ENCODE data around the gene SLC37A1. TPM values are rescaled to one million over a fixed set of nuclear protein-coding genes. Genes with fewer than 3 reads are reported as not detected.

SLC37A1 gene
- total RNA-seq, 1 experiment from 2014 or later = 37.7 TPM

DNA sequence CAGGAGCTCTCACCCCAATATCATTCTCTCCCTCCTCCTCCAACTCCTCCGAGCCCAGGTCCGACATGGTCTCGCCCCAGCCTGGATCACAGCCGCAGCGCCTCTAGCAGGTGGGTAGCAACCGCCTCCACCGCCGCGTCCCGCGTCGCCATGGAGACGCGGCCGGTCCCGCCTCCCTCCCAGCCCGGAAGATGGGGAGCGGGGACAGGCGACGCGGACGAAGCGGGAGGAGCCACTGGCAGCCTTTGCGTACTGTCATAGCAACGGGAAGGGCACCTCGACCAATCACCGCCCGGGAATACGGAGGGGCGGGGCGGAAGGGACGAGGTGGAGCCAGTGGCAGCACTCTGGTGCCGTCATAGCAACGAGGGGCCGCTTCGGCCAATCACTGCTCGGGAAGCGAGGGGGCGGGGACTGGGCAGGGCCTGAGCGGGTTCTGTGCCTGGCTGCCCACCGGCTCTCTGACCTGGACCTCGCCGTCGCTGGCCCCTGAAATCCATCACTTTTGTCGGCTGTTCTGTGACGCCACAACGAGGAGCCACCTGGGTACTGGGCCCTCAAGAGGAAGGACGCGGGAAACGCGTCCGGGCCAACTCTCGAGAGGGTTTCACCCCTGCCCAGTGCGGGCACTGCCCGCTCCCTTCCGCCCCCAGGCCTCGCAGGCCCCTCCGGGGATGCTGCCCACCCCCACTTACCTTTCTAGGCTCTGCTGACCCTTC lies 17.4 kb upstream of the SLC37A1 start, which contains the start of gene RSPH1:
RSPH1 (minus strand) TSS at position 105 of the 719 bp plus-strand sequence; CDS start at position 67, 38 bp downstream.
- no peak within 1 kb of the TSS for H2BK20ac ChIP-seq (ENCODE audit: low read depth, low read length, poor library complexity, severe bottlenecking)
- Mint-ChIP-seq H3K9me3 (no peaks in the 10 kb centered on the region), H3K4me3 (peak within 1 kb of the TSS; percentile 83 to 91), H3K36me3 (ENCODE audit: insufficient read depth in 1 of 3, low read depth in 3 of 3) (no peaks in the 10 kb centered on the region), H3K4me1 (peaks cover 21 to 29% of the 10 kb centered on the region in 2 experiments), H3K27me3 (ENCODE audit: low read depth) (peaks cover 8% of the 10 kb centered on the region), H3K27ac (peak within 1 kb of the TSS; percentile 60 to 96 (median 73))
- no peak within 1 kb of the TSS for H2BK120ac ChIP-seq (ENCODE audit: low read depth, low read length, poor library complexity, severe bottlenecking)
- no peak within 1 kb of the TSS for H2AFZ ChIP-seq (ENCODE audit: low read length)
- H3K79me1 ChIP-seq (ENCODE audit: insufficient read depth, low read depth, low read length, poor library complexity, severe bottlenecking) = no peaks in the 10 kb centered on the region
- no peaks in the 10 kb centered on the region; the same call in 1 of the 2 replicates for H3K4me1 ChIP-seq (ENCODE audit: insufficient read depth, low read length)
- H3K9ac ChIP-seq (ENCODE audit: extremely low read depth, insufficient read length, low read length) = peak within 1 kb of the TSS; percentile 77
- peak within 1 kb of the TSS; percentile 28 for H2BK12ac ChIP-seq (ENCODE audit: insufficient read length, low read depth, low read length)
- DNase-seq = peak; percentile 100
- peak within 1 kb of the TSS; percentile 47 for H4K8ac ChIP-seq (replicated peaks; ENCODE audit: insufficient read length, low read depth, low read length)
- H4K5ac ChIP-seq (ENCODE audit: insufficient read length, low read depth, low read length) = no peak within 1 kb of the TSS
- H3K23me2 ChIP-seq (ENCODE audit: insufficient read length, low read depth, low read length, poor library complexity, severe bottlenecking) = peaks cover 12% of the 10 kb centered on the region
- H3K23ac ChIP-seq (ENCODE audit: insufficient read length, low read depth, low read length) = no peak within 1 kb of the TSS
- H3K9me3 ChIP-seq (ENCODE audit: control insufficient read depth, low read depth, low read length) = no peaks in the 10 kb centered on the region
- H3K18ac ChIP-seq (ENCODE audit: insufficient read length, low read depth, low read length) = peak within 1 kb of the TSS; percentile 66
- peak within 1 kb of the TSS; percentile 96 for H3K4me2 ChIP-seq (ENCODE audit: insufficient read depth, insufficient read length, low read length)
- no peaks in the 10 kb centered on the region for H3K79me2 ChIP-seq (ENCODE audit: insufficient read depth, low read length)
- no peak within 1 kb of the TSS for H3T11ph ChIP-seq (ENCODE audit: low read length)
- no peaks in the 10 kb centered on the region for H4K20me1 ChIP-seq (ENCODE audit: control insufficient read depth, insufficient read depth, insufficient read length)
- TF ChIP-seq, protein P1, sequence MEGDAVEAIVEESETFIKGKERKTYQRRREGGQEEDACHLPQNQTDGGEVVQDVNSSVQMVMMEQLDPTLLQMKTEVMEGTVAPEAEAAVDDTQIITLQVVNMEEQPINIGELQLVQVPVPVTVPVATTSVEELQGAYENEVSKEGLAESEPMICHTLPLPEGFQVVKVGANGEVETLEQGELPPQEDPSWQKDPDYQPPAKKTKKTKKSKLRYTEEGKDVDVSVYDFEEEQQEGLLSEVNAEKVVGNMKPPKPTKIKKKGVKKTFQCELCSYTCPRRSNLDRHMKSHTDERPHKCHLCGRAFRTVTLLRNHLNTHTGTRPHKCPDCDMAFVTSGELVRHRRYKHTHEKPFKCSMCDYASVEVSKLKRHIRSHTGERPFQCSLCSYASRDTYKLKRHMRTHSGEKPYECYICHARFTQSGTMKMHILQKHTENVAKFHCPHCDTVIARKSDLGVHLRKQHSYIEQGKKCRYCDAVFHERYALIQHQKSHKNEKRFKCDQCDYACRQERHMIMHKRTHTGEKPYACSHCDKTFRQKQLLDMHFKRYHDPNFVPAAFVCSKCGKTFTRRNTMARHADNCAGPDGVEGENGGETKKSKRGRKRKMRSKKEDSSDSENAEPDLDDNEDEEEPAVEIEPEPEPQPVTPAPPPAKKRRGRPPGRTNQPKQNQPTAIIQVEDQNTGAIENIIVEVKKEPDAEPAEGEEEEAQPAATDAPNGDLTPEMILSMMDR (conservative IDR thresholded peaks at IDR 0.05) = no peak
- no CpG with 5 or more reads among the region's 58 CpGs for WGBS (ENCODE audit: extremely low coverage, insufficient read length, low lambda C conversion rate)
- H2BK5ac ChIP-seq (ENCODE audit: insufficient read length, low read length) = no peak within 1 kb of the TSS
- H2AK5ac ChIP-seq (ENCODE audit: insufficient read length, low read length) = no peak within 1 kb of the TSS
- no peak within 1 kb of the TSS for H3K27ac ChIP-seq (ENCODE audit: insufficient read length, low read depth, low read length)
- no peak within 1 kb of the TSS for H3K56ac ChIP-seq (ENCODE audit: insufficient read length, low read depth, low read length)
- H3K14ac ChIP-seq (ENCODE audit: insufficient read depth, low read length) = peak within 1 kb of the TSS; percentile 72
- H3K27me3 ChIP-seq (ENCODE audit: insufficient read depth, low read length) = no peaks in the 10 kb centered on the region
- H4K91ac ChIP-seq (ENCODE audit: insufficient read length, low read depth, low read length) = no peak within 1 kb of the TSS
- no peak within 1 kb of the TSS for H2BK15ac ChIP-seq (ENCODE audit: low read depth, low read length)
- H3K4ac ChIP-seq (ENCODE audit: low read depth, low read length) = no peak within 1 kb of the TSS
